Measurements from ENCODE around the gene MRPL53. TPM values are rescaled to one million over a fixed set of nuclear protein-coding genes. Genes with fewer than 3 reads are reported as not detected.

MRPL53 gene
- total and polyA plus RNA-seq, 2 of the 13 experiments (the other 11 are each of a cell fraction or from before 2014, with no cell fraction given) = 34.3 to 51.9 TPM

DNA sequence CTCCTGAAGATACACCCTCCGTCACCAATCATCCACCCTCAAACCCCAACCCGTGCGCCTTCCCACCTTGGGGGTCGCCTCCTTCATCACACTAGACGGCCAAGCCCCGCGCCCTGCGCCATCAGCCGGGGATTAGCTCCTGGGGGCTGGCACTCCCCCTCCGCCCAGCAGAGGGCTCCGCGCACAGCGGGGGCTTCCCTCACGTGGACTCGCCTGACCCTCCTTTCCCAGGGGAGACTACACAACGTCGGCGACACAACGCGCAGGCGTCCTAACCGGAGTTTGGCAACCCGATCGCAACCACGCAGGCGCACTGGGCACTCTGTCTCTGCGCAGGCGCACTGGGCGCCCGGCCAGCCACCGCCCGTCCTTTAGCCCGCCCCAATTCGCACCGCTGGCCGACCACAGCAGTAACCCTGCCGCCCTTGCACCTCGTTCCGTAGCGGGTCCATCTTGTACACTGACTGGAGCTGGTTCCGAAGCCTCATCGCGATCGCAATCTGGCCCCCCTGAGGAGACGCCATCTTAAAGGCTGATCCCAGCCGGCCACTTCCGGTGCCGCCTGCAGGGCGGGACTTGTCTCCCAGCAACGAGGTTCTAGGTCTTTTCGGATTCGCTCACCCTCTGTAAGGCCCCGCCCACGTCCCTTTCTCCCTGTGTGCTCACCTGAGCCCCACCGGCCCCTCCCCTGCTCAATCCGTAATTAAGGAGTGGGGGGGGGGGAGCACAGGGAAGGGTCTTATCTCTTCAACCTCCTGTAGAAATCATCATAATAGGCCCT lies 34.9 kb upstream of the MRPL53 start, which contains the start of gene PCGF1 (continued):
- TF ChIP-seq KLF13 (CRISPR knock-in tag; IDR thresholded peaks at IDR 0.05) (no peak), ATF7-NPFF (CRISPR knock-in tag; IDR thresholded peaks at IDR 0.05; ENCODE audit: low read depth) (peak; percentile 91), CEBPB (IDR thresholded peaks at IDR 0.05; ENCODE audit: borderline replicate concordance, low read depth, low read length) (peak; percentile 92), MYC (CRISPR knock-in tag; IDR thresholded peaks at IDR 0.05; ENCODE audit: borderline replicate concordance) (peak; percentile 89), SMARCC2 (IDR thresholded peaks at IDR 0.05) (no peak), EHMT2 (IDR thresholded peaks at IDR 0.05; ENCODE audit: borderline replicate concordance, low read depth, low read length) (no peak), ZNF747 (CRISPR knock-in tag; IDR thresholded peaks at IDR 0.05; ENCODE audit: borderline replicate concordance) (peak; percentile 94; the same call in 1 of the 2 replicates), MAFF (IDR thresholded peaks at IDR 0.05; ENCODE audit: low read depth, low read length) (no peak), ZNF124 (CRISPR knock-in tag; IDR thresholded peaks at IDR 0.05) (no peak), NBN (conservative IDR thresholded peaks at IDR 0.05) (no peak), MIER3 (CRISPR knock-in tag; IDR thresholded peaks at IDR 0.05; ENCODE audit: borderline replicate concordance) (peak; percentile 93; the same call in 1 of the 2 replicates), ZFP90 (CRISPR knock-in tag; IDR thresholded peaks at IDR 0.05; ENCODE audit: borderline replicate concordance) (peak; percentile 97)
- TF ChIP-seq, protein P1, sequence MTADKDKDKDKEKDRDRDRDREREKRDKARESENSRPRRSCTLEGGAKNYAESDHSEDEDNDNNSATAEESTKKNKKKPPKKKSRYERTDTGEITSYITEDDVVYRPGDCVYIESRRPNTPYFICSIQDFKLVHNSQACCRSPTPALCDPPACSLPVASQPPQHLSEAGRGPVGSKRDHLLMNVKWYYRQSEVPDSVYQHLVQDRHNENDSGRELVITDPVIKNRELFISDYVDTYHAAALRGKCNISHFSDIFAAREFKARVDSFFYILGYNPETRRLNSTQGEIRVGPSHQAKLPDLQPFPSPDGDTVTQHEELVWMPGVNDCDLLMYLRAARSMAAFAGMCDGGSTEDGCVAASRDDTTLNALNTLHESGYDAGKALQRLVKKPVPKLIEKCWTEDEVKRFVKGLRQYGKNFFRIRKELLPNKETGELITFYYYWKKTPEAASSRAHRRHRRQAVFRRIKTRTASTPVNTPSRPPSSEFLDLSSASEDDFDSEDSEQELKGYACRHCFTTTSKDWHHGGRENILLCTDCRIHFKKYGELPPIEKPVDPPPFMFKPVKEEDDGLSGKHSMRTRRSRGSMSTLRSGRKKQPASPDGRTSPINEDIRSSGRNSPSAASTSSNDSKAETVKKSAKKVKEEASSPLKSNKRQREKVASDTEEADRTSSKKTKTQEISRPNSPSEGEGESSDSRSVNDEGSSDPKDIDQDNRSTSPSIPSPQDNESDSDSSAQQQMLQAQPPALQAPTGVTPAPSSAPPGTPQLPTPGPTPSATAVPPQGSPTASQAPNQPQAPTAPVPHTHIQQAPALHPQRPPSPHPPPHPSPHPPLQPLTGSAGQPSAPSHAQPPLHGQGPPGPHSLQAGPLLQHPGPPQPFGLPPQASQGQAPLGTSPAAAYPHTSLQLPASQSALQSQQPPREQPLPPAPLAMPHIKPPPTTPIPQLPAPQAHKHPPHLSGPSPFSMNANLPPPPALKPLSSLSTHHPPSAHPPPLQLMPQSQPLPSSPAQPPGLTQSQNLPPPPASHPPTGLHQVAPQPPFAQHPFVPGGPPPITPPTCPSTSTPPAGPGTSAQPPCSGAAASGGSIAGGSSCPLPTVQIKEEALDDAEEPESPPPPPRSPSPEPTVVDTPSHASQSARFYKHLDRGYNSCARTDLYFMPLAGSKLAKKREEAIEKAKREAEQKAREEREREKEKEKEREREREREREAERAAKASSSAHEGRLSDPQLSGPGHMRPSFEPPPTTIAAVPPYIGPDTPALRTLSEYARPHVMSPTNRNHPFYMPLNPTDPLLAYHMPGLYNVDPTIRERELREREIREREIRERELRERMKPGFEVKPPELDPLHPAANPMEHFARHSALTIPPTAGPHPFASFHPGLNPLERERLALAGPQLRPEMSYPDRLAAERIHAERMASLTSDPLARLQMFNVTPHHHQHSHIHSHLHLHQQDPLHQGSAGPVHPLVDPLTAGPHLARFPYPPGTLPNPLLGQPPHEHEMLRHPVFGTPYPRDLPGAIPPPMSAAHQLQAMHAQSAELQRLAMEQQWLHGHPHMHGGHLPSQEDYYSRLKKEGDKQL (CRISPR knock-in tag; IDR thresholded peaks at IDR 0.05; ENCODE audit: low read depth) = peak; percentile 41; the same call in 1 of the 2 replicates
- TF ChIP-seq, protein P2, sequence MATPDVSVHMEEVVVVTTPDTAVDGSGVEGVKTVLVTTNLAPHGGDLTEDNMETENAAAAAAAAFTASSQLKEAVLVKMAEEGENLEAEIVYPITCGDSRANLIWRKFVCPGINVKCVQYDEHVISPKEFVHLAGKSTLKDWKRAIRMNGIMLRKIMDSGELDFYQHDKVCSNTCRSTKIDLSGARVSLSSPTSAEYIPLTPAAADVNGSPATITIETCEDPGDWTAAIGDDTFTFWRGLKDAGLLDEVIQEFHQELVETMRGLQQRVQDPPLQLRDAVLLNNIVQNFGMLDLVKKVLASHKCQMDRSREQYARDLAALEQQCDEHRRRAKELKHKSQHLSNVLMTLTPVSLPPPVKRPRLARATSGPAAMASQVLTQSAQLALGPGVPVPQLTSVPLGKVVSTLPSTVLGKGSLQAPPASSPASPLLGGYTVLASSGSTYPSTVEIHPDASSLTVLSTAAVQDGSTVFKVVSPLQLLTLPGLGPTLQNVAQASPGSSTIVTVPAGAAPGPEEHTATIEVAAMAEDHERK (CRISPR knock-in tag; IDR thresholded peaks at IDR 0.05; ENCODE audit: low read depth) = no peak
- TF ChIP-seq, protein P3, sequence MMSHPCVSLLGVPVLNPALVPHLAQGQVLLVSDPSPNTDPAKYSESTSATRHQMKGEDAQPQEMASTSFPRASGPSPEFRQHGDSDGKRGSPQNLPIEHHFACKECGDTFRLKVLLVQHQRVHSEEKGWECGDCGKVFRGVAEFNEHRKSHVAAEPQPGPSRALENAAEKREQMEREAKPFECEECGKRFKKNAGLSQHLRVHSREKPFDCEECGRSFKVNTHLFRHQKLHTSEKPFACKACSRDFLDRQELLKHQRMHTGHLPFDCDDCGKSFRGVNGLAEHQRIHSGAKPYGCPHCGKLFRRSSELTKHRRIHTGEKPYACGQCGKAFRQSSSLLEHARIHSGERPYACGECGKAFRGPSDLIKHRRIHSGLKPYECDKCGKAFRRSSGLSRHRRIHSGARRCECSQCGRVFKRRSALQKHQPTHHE (CRISPR knock-in tag; IDR thresholded peaks at IDR 0.05; ENCODE audit: borderline replicate concordance) = peak; percentile 81
- TF ChIP-seq, protein P4, sequence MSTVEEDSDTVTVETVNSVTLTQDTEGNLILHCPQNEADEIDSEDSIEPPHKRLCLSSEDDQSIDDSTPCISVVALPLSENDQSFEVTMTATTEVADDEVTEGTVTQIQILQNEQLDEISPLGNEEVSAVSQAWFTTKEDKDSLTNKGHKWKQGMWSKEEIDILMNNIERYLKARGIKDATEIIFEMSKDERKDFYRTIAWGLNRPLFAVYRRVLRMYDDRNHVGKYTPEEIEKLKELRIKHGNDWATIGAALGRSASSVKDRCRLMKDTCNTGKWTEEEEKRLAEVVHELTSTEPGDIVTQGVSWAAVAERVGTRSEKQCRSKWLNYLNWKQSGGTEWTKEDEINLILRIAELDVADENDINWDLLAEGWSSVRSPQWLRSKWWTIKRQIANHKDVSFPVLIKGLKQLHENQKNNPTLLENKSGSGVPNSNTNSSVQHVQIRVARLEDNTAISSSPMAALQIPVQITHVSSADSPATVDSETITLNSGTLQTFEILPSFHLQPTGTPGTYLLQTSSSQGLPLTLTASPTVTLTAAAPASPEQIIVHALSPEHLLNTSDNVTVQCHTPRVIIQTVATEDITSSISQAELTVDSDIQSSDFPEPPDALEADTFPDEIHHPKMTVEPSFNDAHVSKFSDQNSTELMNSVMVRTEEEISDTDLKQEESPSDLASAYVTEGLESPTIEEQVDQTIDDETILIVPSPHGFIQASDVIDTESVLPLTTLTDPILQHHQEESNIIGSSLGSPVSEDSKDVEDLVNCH (CRISPR knock-in tag; IDR thresholded peaks at IDR 0.05) = peak; percentile 84
- TF ChIP-seq, protein P5, sequence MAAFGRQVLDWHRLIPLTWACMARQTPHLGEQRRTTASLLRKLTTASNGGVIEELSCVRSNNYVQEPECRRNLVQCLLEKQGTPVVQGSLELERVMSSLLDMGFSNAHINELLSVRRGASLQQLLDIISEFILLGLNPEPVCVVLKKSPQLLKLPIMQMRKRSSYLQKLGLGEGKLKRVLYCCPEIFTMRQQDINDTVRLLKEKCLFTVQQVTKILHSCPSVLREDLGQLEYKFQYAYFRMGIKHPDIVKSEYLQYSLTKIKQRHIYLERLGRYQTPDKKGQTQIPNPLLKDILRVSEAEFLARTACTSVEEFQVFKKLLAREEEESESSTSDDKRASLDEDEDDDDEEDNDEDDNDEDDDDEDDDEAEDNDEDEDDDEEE (CRISPR knock-in tag; IDR thresholded peaks at IDR 0.05) = peak; percentile 98

Measured in HepG2 (cell line).